Activated T-cell treated with anti-CD3 and anti-CD28 coated beads for 24 hours (primary cell): ENCODE measurements around the gene TMC5.

Source experiments
- DNase-seq: peaks from one replicate; pipeline ENCODE4 v3.0.0-alpha.2; 2020; ENCODE audit warnings: low read depth

TMC5 gene

DNA sequence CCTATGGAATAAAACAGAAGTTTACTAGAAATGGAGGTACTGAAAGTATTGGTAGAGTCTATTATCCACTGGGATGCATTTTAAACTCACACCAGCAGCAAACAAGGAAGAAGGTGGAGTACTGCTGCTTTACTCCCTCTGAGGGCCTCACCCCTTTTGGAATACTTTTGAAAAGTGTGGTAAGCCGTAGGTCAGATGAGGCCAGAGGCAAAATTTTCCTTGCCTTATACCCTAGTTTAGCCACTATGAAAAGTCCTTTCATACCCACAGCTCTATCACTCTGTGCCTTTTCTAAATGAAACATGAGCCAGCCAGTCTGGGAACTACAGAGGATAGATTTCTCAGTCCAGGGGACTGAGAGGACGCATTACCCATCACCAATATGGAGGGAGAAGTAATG lies 90.2 kb downstream of the TMC5 start:
- no peak for DNase-seq

DNA sequence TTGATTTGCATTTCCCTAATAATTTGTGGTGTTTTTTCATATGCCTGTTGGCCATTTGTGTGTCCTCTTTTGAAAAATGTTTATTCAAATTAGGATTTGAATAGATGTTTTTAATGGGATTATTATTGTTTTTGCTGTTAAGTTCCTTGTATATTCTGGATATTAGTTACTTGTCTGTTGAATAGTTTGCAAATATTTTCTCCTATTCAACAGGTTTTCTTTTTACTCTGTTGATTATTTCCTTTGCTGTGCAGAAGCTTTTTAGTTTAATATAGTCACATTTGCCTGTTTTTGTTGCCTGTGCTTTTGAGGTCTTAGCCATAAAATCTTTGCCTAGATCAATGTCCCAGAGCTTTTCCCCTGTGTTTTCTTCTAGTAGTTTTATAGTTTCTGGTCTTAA lies 94.6 kb downstream of the TMC5 start:
- no peak for DNase-seq

DNA sequence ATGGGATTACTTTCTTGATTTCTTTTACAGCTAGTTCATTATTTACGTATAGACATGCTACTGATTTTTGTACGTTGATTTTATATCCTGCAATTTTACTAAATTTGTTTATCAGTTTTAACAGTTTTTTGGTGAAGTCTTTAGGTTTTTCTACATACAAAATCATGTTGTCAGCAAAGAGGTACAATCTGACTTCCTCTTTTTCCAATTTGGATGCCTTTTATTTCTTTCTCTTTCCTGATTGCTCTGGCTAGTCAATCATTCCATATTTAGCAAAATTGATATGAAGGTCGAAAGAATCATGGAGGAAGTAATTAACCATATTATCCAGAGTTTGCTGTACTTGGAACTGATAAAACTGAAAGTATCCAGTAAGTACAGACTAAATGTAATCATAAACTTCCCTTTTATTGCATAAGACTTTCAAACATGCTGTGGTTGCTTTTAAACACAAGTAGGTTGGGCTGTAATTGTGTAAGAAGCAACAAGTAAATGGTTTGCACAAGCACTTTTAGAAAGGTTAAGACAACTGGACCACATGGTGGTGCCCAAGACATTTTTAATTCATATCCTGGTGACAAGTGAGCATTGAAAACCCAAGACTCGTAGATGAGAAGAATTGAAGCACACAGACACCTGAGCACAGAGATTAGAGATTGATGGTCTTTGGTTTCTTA lies 95.8 kb downstream of the TMC5 start:
- no peak for DNase-seq

DNA sequence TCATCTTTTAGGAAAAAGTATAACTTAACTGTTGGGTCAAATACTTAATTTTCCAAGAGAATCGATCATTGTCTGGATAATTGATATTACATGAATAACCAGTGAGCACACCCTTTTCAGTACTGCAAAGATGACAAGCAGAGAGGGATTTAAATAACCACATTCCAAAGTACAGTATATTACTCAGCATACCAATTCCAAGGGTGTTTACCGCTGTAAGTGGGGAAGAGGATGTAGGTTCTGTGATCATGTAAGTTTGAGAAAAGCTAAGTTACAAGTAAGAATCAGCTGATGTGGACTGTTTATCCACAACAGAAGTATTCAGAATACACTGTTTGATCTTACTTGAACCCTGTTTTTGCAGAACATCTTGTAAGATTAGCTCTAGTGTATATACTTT lies 98.1 kb downstream of the TMC5 start:
- no peak for DNase-seq

DNA sequence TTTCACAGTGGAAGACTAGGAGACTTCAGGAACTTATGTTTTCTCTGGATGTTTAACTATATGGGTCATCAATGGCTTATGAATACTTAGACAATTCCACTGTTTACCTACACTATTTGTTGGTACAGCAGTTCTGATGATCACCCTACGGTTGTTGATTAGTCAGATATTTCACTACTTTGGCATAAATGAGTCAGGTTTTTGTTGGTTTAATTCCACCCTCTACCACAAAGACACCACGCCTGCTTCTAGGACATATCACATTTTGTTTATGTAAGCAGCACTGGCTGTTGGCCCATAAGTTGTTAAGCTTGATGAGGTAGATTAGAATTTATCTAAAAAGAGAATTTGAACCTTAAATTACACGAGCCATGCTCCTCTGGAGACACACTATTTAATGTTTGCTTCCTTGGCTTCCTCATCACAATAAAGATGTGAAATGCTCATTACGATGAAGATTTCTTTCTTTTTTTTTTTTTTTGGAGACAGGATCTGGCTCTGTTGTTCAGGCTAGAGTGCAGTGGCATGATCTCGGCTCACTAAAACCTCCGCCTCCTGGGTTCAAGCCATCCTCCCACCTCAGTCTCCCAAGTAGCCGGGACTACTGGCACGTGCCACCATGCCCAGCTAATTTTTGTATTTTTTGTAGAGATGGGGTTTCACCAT lies 99.9 kb downstream of the TMC5 start:
- DNase-seq, result no peak

DNA sequence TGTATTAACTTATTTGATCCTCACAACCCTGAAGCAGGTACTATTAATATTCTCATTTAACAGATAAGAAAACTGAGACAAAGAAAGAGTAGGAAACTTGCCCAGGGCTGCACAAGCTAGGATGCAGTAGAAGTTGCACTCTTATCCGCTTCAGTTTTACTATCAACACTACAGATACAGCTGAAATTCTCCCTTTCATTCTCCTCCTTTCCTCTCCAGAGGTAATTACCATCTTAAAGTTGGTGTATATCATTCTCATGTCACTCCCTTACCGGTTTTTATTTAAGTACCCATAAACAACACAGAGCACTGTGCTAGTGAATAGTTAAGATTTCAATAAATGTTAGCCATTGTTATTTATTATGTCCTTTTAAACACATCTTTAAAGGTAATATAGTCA lies 100.7 kb downstream of the TMC5 start:
- DNase-seq, result no peak

DNA sequence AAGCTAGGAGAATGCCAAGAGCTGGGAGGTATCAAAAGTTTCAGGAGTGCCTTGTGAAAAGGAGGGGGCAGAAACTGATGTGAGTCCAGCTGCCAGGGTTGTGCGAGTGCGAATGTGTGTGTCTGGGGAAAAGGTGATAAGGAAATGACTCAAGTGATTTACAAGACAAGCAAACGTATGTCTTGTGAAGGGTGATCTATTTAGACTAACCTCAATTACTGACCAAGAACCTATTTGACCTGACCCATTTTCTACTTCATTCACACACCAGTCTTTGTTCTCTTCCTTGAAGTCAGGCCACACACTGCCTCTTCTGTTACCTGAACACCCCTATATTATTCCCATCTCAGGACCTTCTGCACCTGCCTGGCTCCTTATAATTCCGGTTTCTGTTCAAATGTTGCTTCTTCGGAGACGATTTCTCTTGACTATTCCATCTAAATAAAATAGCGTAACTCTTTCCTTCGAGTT lies 103.2 kb downstream of the TMC5 start:
- DNase-seq, result no peak

DNA sequence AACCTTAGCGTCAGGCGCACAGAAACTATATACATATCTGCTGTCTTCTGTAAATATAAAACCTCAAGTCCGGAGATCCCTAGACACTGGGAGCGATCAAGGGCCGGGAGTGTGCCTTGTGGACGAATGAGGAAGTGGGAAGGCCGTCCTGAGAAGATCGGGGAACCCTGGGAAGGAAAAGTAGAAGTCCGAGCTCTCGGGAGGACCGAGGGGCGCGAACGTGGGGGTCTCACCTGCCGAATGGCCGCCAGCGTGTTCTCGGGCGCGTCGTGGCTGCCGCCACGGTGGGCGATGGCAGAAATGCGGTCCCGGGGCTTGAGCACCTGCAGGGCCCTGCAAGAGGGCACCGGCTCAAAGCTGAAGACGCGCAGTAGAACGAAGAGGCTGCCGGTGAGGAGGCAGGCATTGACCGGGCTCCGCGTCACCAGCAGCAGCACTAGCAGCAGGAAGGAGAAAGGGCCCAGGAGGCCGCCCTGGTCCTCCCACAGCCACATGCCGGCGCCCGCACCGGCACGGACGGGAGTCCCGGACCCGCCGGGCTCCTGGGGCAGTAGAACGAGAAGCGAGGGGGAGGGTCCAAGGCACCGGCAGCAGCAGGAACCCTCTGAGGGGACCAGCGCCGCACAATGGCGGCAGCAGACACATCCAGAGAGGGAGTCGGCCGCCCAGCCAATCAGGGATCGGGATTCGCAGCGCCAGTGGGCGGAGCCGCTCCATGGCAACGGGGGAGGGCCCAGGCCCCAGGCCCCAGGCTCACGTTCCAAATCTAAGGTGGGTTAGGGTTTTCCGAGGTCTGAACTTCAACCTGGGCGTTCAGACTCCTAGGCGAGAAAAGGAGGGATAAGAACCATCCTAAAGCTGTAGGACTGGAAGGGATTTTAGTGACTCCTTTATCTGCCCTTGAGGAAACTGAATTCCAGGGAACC lies 104.1 kb downstream of the TMC5 start, which contains the start of gene GDE1:
GDE1 (minus strand) TSS at position 628 of the 926 bp plus-strand sequence; CDS start at position 494, 134 bp downstream.
- peak; percentile 92 for DNase-seq

DNA sequence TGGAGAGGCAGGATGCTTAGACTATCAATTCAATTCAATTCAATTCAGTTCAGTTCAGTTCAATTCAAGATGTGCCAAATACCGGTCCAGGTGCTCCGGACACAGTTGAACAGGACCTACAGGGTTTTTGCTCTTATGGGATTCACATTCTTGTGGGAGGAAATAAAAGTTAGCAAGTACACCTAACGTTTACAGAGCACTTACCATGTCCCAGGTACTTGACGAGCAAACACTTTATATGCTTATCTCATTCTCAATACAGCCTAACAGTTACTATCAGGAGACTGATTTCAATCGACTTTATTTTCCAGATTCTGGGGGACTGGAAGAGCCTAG lies 104.7 kb downstream of the TMC5 start:
- no peak for DNase-seq

DNA sequence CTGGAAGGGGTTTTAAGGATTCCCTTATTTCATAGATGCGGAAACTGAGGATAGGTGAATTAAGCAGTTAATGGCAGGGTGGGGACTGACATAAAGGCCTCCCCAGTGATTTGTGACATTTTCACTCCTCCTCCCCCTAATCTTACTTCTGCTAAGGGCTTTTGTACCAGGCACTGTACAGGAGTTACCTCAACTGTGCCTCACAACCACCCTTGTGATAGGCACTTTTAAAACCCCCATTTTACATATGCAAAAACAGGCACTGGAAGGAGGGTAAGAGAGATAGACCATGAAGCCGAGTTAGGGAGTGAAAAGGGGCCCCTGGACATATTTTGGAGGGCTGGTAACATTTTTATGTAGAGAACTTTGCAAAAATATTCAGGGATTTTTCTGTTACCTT lies 105.1 kb downstream of the TMC5 start:
- no peak for DNase-seq

DNA sequence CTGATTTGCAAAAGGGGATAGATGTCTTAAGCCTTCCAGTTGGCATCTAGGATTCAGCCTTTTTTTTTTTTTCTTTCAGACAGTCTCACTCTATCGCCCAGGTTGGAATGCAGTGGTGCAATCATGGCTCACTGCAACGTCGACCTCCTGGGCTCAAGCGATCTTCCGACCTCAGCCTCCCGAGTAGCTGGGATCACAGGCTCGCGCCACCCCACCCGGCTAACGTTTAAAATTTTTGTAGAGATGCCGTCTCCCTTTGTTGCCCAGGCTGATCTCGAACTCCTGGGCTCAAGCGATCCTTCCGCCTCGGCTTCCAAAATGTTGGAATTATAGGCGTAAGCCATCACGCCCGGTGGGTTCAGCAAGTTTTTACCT lies 105.5 kb downstream of the TMC5 start:
- no peak for DNase-seq

DNA sequence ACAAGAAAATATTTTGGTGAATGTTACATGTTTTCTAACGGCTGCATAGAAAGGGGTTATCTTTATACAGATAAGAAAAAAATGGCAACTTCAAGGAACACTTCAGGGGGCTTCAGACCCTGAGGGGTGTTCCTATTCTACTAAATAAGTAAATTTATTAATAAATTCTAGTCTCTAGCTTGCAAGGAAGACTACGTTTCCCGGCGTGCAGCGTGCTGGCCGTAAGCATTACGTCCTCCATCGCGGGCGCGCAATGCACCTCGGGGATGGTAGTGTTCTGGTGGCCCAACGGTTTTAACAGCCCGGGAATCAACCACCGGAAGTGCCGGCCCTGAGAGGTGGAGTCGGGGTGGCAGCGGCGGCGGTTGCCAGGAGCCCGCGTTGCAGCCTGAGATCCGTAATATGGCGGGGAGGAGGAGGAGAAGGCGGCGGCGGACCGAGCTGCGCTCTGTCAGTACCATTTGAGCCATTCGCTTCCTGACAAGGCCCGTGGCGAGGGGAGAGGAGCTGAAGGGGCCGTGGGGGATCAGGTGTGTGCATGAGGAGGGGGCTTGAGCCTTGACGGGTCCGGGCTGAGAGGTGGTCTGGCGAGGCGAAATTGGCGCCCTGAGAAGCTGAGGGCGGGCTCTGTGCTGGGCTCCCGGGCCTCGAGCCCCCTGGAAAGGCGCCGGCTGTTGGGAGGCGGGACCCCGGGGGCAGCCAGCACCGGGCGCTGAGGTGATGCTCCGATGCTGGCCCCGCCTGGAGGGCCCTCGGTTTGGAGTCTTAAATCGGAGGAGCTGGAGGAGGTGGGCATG lies 106.1 kb downstream of the TMC5 start, which contains the start of gene CCP110:
CCP110 (plus strand) TSS at position 384 of the 797 bp plus-strand sequence. CDS start 3,940 bp downstream, outside the sequence.
- peak; percentile 94 for DNase-seq

DNA sequence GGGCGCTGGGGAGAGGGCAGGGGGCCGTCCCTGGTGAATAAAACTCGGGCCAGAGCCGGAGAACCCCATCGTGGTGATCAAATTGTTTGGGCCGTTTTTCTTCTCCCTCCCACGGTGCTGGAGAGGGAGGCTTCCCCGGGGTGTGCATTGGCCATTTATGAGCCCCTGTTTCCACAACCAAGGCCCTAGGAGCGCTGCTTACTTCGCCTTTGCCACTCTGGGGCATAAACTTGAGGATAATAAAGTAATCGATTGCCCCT lies 106.6 kb downstream of the TMC5 start:
- DNase-seq, result no peak

DNA sequence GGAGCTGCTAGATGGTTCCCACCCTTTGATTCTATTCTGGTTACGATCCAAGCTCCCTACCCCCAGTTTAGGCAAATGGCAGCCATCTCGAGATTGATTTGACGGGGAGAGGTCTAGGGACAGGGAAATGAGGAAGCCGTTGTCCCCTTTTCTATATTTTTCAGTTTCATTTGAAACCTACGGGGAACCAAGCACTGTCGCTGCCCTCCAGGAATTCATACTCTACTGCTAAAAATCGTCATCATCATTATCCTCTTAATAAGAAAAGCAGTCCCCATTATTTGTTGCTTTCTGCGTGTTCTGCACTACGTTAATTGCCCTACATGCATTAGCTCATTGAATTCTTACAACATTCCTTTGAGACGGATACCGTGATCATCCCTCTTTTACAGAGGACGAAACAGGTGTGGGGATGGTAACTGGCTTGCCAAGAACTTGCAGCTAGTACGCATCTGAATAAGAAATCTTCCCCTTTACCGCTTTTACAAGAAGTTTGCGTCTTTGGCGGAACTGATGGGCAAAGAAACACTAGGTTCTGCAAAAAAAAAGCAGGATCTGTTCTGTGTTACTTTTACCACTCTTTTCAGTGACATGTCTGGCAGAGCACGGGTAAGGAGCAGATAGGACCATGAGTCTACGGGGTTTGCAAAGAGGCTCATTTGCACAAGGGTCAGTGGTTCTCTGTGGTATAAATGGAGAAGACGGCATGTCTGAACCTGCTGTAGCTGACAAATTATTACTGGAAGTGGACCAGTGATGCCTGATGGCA lies 107.1 kb downstream of the TMC5 start:
- no peak for DNase-seq

DNA sequence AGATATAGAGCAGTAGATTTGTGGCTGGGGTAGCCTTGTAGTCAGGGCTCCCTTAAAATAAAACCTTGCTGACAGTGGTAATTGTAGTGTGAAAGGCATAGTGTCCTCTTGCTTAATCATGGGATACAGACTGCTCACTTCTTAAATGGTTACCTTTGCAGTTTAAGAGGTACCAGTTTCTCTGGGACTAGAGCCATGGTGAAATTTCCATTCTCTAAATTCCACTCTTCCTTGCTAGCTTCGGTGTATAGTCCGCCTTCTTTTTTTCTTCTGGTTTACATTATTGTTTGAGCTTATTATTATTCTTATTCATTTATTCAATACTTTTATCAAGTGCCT lies 107.7 kb downstream of the TMC5 start:
- no peak for DNase-seq

DNA sequence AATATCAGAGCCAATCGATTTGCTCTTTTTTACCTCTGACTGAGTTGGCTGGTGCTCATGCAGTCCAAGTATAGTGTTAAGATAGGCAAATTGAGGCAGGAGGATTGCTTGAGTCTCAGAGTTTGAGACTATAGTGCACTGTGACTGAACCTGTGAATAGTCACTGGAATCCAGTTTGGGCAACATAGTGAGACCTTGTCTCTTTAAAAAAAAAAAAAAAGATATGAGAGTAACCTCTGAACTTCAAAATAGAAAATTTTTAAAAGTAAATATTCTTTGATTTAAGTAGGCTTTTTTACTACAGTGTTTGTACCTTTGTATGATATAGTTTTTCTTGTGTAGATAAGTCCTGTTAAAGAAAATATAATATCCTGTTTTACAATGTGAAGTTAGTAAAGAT lies 109.5 kb downstream of the TMC5 start:
- no peak for DNase-seq

DNA sequence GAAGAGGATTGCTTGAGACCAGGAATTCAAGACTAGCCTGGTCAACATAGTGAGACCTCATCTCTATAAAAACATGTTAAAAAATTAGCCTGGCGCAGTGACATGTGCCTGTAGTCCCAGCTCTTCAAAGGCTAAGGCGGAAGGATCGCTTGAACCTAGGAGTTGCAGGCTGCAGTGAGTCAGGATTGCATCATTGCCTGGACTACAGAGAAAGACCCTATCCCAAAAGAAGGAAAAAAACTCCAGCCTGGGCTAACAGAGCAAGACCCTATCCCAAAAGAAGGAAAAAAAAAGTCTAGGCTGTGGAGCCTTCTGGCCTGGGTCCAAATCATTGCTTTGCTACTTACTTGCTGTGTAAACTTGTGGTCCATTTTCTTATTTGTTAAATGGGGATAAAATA lies 111.0 kb downstream of the TMC5 start:
- DNase-seq, result no peak

DNA sequence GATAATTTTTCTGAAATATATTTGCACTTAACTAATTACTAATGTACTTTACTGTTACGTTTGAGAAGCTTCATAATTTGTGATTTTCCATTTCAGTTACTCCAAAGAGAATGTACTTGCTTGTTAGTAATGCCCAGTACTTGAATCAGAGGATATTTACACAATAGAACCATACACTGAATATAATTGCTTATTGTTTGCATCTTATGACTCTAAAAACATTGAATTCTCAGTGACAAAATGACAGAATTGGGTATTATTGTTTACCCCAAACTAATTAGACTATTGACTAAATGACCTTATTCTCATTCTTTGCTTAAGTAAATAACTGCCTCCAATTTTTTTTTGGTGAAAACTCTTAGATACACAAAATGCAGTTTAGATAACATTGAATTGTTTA lies 114.9 kb downstream of the TMC5 start:
- no peak for DNase-seq

DNA sequence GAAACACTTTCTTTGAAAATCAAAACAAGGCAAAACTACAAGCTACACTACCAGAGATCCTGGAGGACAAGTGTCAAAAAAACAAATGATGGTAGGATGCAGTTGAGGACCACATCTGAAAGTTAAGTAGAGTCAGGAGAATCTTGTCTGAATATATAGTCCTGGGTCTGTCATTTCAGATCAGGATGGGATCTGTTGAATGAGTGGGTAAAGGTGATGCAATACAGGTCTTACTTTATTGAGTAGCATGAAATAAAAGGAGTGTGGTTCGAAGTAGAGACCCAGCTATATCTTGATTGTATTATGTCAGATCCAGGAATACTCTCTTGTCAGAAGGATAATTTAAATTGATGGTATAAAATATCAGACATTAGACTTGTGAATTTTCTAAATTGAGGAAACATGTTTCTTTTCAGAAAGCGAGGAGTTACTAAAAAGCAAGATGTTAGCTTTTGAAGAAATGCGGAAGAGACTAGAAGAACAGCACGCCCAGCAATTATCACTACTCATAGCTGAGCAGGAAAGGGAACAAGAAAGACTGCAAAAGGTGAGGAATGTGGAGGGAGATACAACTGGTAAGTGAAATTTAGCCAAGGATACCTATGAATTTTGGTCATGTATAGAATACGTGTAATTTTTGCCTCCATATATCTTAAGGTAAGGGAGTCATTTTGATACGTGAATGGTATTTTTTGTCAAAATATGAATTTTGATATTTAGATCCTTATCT lies 122.7 kb downstream of the TMC5 start:
- no peak for DNase-seq

DNA sequence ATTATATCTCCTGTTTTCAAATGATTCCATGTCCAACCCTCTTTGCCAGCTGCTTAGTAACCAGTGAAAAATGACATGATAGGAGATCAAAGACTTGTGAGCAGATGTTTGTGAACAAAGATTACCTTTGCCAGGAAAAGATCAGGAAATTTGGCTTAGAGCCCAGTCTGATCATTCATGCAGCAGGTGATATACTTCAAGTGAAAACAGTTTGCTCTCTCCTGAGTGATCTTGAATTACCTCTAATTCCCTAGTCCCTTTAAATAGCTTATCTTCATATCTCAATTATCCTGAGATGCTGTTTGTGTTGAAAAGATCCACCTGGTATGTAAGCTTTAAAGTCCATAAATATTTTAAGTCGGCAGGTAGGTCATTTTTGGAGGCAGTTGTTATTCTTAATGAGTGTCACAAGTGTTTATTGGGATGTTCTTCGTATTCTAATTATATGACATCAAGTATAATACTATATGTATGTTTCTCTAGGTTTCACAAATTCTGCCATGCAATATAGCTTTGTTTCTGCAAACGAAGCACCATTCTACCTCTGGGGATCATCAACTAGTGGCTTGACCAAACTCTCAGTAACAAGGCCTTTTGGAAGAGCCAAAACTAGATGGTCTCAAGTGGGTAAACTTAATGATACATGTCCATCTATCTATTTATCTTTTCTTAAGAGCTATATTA lies 124.6 kb downstream of the TMC5 start:
- no peak for DNase-seq
